BE2C (cell line): ENCODE results near the gene TMBIM4.

Experiments
- DNase-seq: peaks from one replicate; pipeline ENCODE4 v3.0.0-alpha.2; 2020
- H3K27me3 ChIP-seq: fragments of 250-450 bp; sonication (Bioruptor Pico); 2 replicates; pipeline ENCODE4 v1.5.1; 2020; ENCODE audit warnings: mild to moderate bottlenecking
- H3K36me3 ChIP-seq: fragments of 250-450 bp; sonication (Bioruptor Pico); 2 replicates; pipeline ENCODE4 v1.5.1; 2020; ENCODE audit warnings: mild to moderate bottlenecking
- H3K4me1 ChIP-seq: fragments of 250-450 bp; sonication (Bioruptor Pico); 2 replicates; pipeline ENCODE4 v1.5.1; 2020
- H3K4me3 ChIP-seq: 2 replicates; pipeline ENCODE4 v1.5.1; 2011; ENCODE audit warnings: low read depth, low read length
- H3K9me3 ChIP-seq: fragments of 250-450 bp; sonication (Bioruptor Pico); 2 replicates; pipeline ENCODE4 v1.5.1; 2020
- CTCF ChIP-seq: IDR thresholded peaks from 2 replicates; pipeline ENCODE4 v1.5.1; 2012; ENCODE audit warnings: mild to moderate bottlenecking, low read depth, low read length

The TMBIM4 gene

DNA sequence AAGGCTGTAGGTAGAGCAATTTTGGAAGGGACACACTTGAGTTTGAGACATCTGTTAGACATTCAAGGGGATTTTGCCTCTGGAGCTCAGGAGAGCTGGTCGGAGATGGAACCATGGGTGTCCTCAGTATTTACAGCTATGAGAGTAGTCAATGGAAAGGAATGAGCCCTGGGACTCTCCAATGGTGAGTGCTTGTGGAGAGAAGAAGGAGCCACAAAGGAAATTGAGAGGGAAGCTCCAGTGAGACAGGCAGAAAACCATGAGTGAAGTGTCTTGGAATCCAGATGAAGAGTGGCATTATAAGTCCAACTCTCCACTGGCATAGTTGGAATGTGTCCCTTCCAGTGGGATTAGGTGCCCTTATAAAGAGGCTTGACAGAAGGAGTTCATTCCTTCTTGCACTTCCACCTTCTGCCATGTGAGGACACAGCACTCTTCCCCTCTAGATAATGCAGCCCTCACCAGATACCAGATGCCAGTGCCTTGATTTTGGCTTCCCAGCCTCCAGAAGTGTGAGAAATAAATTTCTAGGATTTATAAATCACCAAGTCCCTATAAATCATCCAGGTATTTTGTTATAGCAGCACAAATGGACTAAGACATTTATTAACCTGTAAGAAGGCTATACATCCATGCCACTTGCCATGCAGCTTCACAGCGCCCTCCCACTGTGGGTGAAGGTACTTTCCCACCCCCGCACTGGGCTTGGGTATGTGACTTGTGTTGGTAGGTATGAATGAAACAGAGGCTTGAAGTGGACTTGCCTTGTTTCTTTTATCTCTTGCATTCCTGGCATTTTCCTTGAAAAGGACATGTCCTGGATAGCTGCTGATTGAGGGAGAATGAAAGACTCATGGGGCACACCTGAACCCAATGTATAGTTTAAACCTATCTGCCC lies 66.5 kb downstream of the TMBIM4 start:
- TF ChIP-seq CTCF: 0 out of 2 replicates have a peak, but pooled peaks have one; percentile 24
- DNase-seq: no peak

DNA sequence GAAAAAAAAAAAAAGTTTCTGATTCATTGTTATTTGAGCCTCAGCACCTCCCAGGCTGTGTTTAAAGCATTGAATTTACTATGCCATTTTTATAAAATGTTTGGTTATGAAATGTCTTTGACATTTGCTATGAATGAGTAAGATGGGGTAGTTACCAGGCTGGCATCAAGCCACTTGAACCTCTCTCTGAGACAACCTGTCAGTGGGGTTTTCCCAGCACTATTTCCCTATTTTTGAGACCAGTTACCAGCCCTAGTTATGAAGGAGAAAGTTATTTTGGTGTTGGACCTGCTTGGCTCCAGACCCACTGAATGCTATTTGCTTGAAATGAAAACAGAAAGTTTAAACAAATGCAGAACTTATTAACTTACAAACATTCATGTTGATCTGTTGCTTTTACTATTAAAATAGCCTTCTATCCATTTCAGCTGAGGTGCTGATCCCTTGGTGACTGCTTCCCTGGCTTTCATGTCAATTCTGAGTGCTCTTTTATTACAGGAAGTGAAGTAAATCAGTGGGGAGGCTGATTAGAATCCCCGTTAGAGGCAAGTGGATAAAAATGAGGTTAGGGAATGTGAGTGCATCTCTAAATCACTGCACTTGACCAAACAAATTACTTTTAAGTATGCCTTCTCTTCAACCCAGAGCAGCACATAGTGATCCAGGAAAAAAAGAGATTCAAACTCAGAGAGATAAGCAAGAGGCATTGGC lies 77.1 kb downstream of the TMBIM4 start:
- no peaks in the 10 kb centered on the region for H3K9me3 ChIP-seq
- no peaks in the 10 kb centered on the region for H3K4me1 ChIP-seq
- no peaks in the 10 kb centered on the region for H3K36me3 ChIP-seq
- DNase-seq: no peak
- no peaks in the 10 kb centered on the region; the same call in 1 of the 2 replicates for H3K27me3 ChIP-seq
- no peak overlapping the region for H3K4me3 ChIP-seq
- TF ChIP-seq CTCF: no peak

More for the DNA sequence above, 66.5 kb downstream of the TMBIM4 start:
- H3K27me3 ChIP-seq: no peaks in the 10 kb centered on the region
- H3K36me3 ChIP-seq: no peaks in the 10 kb centered on the region
- H3K4me1 ChIP-seq: no peaks in the 10 kb centered on the region
- H3K9me3 ChIP-seq: no peaks in the 10 kb centered on the region
- H3K4me3 ChIP-seq: no peak overlapping the region

DNA sequence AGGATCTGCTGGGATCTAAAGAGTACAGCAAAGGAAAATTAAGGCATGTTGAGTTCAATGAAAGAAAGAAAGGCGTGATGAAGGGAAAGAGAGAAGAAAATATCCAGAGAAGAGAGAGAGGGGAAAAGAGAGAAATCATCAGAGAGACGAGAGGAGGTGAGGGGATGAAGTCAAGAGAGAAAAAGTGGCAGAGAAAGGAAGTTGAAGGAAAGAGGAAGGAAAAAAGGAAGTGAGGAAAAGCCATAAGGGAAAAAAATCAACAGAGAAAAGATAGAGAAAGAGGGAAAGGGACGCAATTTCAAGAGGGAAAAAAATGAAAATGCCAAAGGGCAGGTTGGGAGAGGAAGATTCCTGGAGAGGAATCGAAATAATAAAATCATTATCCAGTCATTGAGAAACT lies 79.6 kb downstream of the TMBIM4 start:
- Histone ChIP-seq H3K4me3 (no peak overlapping the region), H3K36me3 (no peaks in the 10 kb centered on the region), H3K9me3 (no peaks in the 10 kb centered on the region), H3K4me1 (no peaks in the 10 kb centered on the region), H3K27me3 (no peaks in the 10 kb centered on the region; the same call in 1 of the 2 replicates)
- no peak for DNase-seq
- no peak for TF ChIP-seq CTCF

GRCh38 chr12:66087365-66087943 lies 82.3 kb downstream of the TMBIM4 start:
- H3K4me1 ChIP-seq: no peaks in the 10 kb centered on the region
- H3K36me3 ChIP-seq: no peaks in the 10 kb centered on the region
- no peak overlapping the region for H3K4me3 ChIP-seq
- H3K27me3 ChIP-seq: no peaks in the 10 kb centered on the region
- peak; percentile 84 for TF ChIP-seq CTCF
- no peaks in the 10 kb centered on the region for H3K9me3 ChIP-seq
- peak; percentile 48 for DNase-seq

GRCh38 chr12:66085998-66086397 lies 83.8 kb downstream of the TMBIM4 start:
- no peak overlapping the region for H3K4me3 ChIP-seq
- H3K36me3 ChIP-seq: no peaks in the 10 kb centered on the region
- no peaks in the 10 kb centered on the region for H3K27me3 ChIP-seq
- no peaks in the 10 kb centered on the region for H3K9me3 ChIP-seq
- no peaks in the 10 kb centered on the region for H3K4me1 ChIP-seq
- no peak for TF ChIP-seq CTCF
- DNase-seq: no peak
